H9 (cell line): Measurements from ENCODE around the gene DUSP6. TPM values are rescaled to one million over a fixed set of nuclear protein-coding genes. Genes with fewer than 3 reads are reported as not detected.

Experiments used
- DNase-seq: peaks from one replicate; pipeline ENCODE4 v3.0.0-alpha.2; 2017
- H2AFZ ChIP-seq: one replicate; pipeline ENCODE4 v1.6.1; 2013; ENCODE audit warnings: mild to moderate bottlenecking, low read length, control low read depth, moderate library complexity
- H2AK5ac ChIP-seq: 2 replicates; pipeline ENCODE4 v1.6.1; 2013; ENCODE audit warnings: low read length, control low read depth, mixed read lengths; ENCODE audit not compliant: insufficient read length
- H2BK120ac ChIP-seq: one replicate; pipeline ENCODE4 v1.6.1; 2013; ENCODE audit warnings: low read depth, mild to moderate bottlenecking, low read length, control low read depth, inconsistent platforms; ENCODE audit not compliant: poor library complexity, severe bottlenecking
- H2BK12ac ChIP-seq: 2 replicates; pipeline ENCODE4 v1.6.1; 2013; ENCODE audit warnings: low read length, control low read depth, mixed read lengths, low read depth; ENCODE audit not compliant: insufficient read length
- H2BK15ac ChIP-seq: 2 replicates; pipeline ENCODE4 v1.6.1; 2013; ENCODE audit warnings: low read depth, low read length, control low read depth
- H2BK20ac ChIP-seq: one replicate; pipeline ENCODE4 v1.6.1; 2013; ENCODE audit warnings: low read depth, mild to moderate bottlenecking, low read length, control low read depth, inconsistent platforms; ENCODE audit not compliant: poor library complexity, severe bottlenecking
- H2BK5ac ChIP-seq: 2 replicates; pipeline ENCODE4 v1.6.1; 2013; ENCODE audit warnings: low read length, control low read depth, mixed read lengths; ENCODE audit not compliant: insufficient read length
- H3K14ac ChIP-seq: 2 replicates; pipeline ENCODE4 v1.6.1; 2013; ENCODE audit warnings: low read length, control low read depth; ENCODE audit not compliant: insufficient read depth
- H3K18ac ChIP-seq: 2 replicates; pipeline ENCODE4 v1.6.1; 2013; ENCODE audit warnings: low read depth, mild to moderate bottlenecking, mixed read lengths, low read length, control low read depth; ENCODE audit not compliant: insufficient read length
- H3K23ac ChIP-seq: 2 replicates; pipeline ENCODE4 v1.6.1; 2013; ENCODE audit warnings: low read length, control low read depth, mixed read lengths, low read depth; ENCODE audit not compliant: insufficient read length
- H3K23me2 ChIP-seq: 2 replicates; pipeline ENCODE4 v1.6.1; 2013; ENCODE audit warnings: low read depth, mild to moderate bottlenecking, mixed read lengths, low read length, control low read depth; ENCODE audit not compliant: insufficient read length, poor library complexity, severe bottlenecking
- H3K27ac ChIP-seq: 2 replicates; pipeline ENCODE4 v1.5.1; 2013; ENCODE audit warnings: low read length, control low read depth, mixed read lengths, low read depth; ENCODE audit not compliant: insufficient read length
- H3K27me3 ChIP-seq: 2 replicates; pipeline ENCODE4 v1.6.1; 2013; ENCODE audit warnings: low read length, control low read depth, inconsistent platforms; ENCODE audit not compliant: insufficient read depth
- H3K4ac ChIP-seq: 2 replicates; pipeline ENCODE4 v1.6.1; 2013; ENCODE audit warnings: low read depth, mild to moderate bottlenecking, control low read depth, inconsistent platforms, low read length, moderate library complexity
- H3K4me1 ChIP-seq: 2 replicates; pipeline ENCODE4 v1.6.1; 2013; ENCODE audit warnings: low read length, control low read depth, inconsistent platforms; ENCODE audit not compliant: insufficient read depth
- H3K4me2 ChIP-seq: 2 replicates; pipeline ENCODE4 v1.6.1; 2013; ENCODE audit warnings: low read length, control low read depth, mixed read lengths; ENCODE audit not compliant: insufficient read length, insufficient read depth
- H3K56ac ChIP-seq: 2 replicates; pipeline ENCODE4 v1.6.1; 2013; ENCODE audit warnings: low read depth, mild to moderate bottlenecking, mixed read lengths, low read length, control low read depth; ENCODE audit not compliant: insufficient read length
- H3K79me1 ChIP-seq: 2 replicates; pipeline ENCODE4 v1.6.1; 2013; ENCODE audit warnings: low read depth, mild to moderate bottlenecking, moderate library complexity, low read length, control low read depth, inconsistent platforms; ENCODE audit not compliant: insufficient read depth, poor library complexity, severe bottlenecking
- H3K79me2 ChIP-seq: 2 replicates; pipeline ENCODE4 v1.6.1; 2013; ENCODE audit warnings: low read length, control low read depth, inconsistent platforms; ENCODE audit not compliant: insufficient read depth
- H3K9ac ChIP-seq: 2 replicates; pipeline ENCODE4 v1.6.1; 2013; ENCODE audit warnings: low read length, control low read depth, mixed read lengths; ENCODE audit not compliant: insufficient read length; ENCODE audit errors: extremely low read depth
- H3K9me3 ChIP-seq: one replicate; pipeline ENCODE4 v1.6.1; 2013; ENCODE audit warnings: low read depth, low read length, inconsistent platforms; ENCODE audit not compliant: control insufficient read depth
- H3T11ph ChIP-seq: one replicate; pipeline ENCODE4 v1.6.1; 2013; ENCODE audit warnings: mild to moderate bottlenecking, low read length, control low read depth, inconsistent platforms
- H4K20me1 ChIP-seq: one replicate; pipeline ENCODE4 v1.6.1; 2013; ENCODE audit not compliant: control insufficient read depth, insufficient read length, insufficient read depth
- H4K5ac ChIP-seq: 2 replicates; pipeline ENCODE4 v1.6.1; 2013; ENCODE audit warnings: low read depth, mild to moderate bottlenecking, mixed read lengths, low read length, control low read depth; ENCODE audit not compliant: insufficient read length
- H4K8ac ChIP-seq: replicated peaks from 2 replicates; pipeline ENCODE4 v1.6.1; 2013; ENCODE audit warnings: low read length, control low read depth, mixed read lengths, low read depth; ENCODE audit not compliant: insufficient read length
- H4K91ac ChIP-seq: 2 replicates; pipeline ENCODE4 v1.6.1; 2013; ENCODE audit warnings: low read depth, mild to moderate bottlenecking, moderate library complexity, mixed read lengths, low read length, control low read depth; ENCODE audit not compliant: insufficient read length
- H3K27ac Mint-ChIP-seq, 3 experiments: 2 replicates in 2 of 3; 3 replicates in 1 of 3; pipeline ENCODE4 v1.8.0; 2020 to 2021; ENCODE audit warnings: mixed read lengths in 3 of 3, mild to moderate bottlenecking in 1 of 3, moderate library complexity in 1 of 3
- H3K27me3 Mint-ChIP-seq: 2 replicates; pipeline ENCODE4 v1.8.0; 2021; ENCODE audit warnings: low read depth, mild to moderate bottlenecking, moderate library complexity, mixed read lengths
- H3K36me3 Mint-ChIP-seq, 3 experiments: 2 replicates in 2 of 3; 3 replicates in 1 of 3; pipeline ENCODE4 v1.8.0; 2020 to 2021; ENCODE audit warnings: low read depth in 3 of 3, mixed read lengths in 3 of 3; ENCODE audit not compliant: insufficient read depth in 1 of 3
- H3K4me1 Mint-ChIP-seq, 2 experiments: 2 replicates each; pipeline ENCODE4 v1.8.0; 2020; ENCODE audit warnings: mixed read lengths in 2 of 2
- H3K4me3 Mint-ChIP-seq, 2 experiments: 2 replicates in 1 of 2; 3 replicates in 1 of 2; pipeline ENCODE4 v1.8.0; 2020 to 2021; ENCODE audit warnings: mild to moderate bottlenecking in 2 of 2, mixed read lengths in 2 of 2, moderate library complexity in 1 of 2
- H3K9me3 Mint-ChIP-seq, 2 experiments: 2 replicates in 1 of 2; 3 replicates in 1 of 2; pipeline ENCODE4 v1.8.0; 2020; ENCODE audit warnings: mild to moderate bottlenecking in 2 of 2, mixed read lengths in 2 of 2, moderate library complexity in 1 of 2
- CTCF ChIP-seq: fragments of 200-600 bp; sonication (generic); conservative IDR thresholded peaks from 3 replicates; pipeline ENCODE4 v1.8.0; 2021; ENCODE audit warnings: antibody characterized with exemption, mild to moderate bottlenecking
- whole genome bisulfite sequencing: extraction: QIAGEN DNeasy Blood & Tissue Kit; methylation state at CpG from one replicate; pipeline ENCODE4 v1.1.7; 2013; ENCODE audit warnings: missing lambda C conversion rate, low lambda C conversion rate, mixed read lengths; ENCODE audit not compliant: insufficient read length; ENCODE audit errors: extremely low coverage; 5-methylcytosine and 5-hydroxymethylcytosine counted together
- total RNA-seq: library from RNA; stranded (reverse); gene quantifications from 2 replicates; pipeline ENCODE4 v1.2.1, GENCODE V29; 2021

Gene DUSP6
- total RNA-seq, 1 experiment from 2014 or later, result 35.3 TPM

DNA sequence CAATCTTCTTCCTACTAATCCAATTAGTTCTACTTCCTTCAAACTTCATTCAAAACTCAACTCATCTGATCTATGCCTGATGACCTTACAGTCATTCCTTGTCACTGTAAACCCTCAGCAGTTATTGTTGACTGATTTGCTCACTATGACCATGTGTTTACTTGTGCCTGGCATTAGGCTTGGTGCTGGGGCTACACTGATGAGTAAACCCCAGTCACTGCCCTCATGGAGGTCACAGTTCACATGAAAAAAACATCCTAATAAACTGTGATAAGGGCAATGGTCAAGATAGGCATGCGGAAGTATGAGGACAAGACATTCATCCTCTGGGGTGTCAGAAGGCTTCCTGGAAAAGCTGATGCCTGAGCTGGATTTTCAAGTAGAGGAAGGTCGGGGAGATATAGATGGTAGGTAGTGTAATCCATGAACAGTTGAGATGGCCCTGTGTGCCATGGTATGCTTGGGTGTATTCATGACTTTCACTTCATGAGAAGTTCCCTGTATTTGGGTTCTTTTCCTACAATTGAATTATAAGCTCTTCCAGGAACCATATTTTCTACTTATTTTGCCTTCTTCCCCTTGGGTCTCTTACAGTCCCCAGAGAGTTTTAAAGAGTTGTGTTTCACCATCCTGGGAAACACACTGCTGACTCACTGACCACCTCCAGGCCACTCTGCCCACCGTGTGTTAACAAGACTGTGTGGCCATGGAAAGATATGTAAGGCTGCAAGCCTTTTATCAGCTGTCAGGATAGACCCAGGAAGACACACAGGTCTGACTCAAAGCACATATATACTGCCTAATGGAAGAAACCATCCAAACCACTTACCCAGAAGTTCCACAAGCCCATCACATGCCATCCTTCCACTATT, 38.7 kb upstream of the DUSP6 start:
- no peak overlapping the region; a peak in 1 of 7 replicates for H3K27ac Mint-ChIP-seq

More for the DNA sequence above, 38.7 kb upstream of the DUSP6 start:
- Histone ChIP-seq H3K9ac (no peak overlapping the region), H4K20me1 (no peaks in the 10 kb centered on the region), H3K4me2 (no peak overlapping the region), H3K23me2 (no peaks in the 10 kb centered on the region), H3K9me3 (no peaks in the 10 kb centered on the region), H3K4ac (no peak overlapping the region), H4K8ac (no peak overlapping the region), H3K56ac (no peak overlapping the region), H2BK15ac (no peak overlapping the region), H4K91ac (no peak overlapping the region), H3K27me3 (no peaks in the 10 kb centered on the region), H3K79me2 (no peaks in the 10 kb centered on the region), H4K5ac (no peak overlapping the region), H2AFZ (no peak overlapping the region), H3T11ph (no peak overlapping the region), H3K23ac (no peak overlapping the region), H2BK120ac (no peak overlapping the region), H2BK20ac (no peak overlapping the region), H3K4me1 (peaks cover 4% of the 10 kb centered on the region; the same call in 1 of the 2 replicates), H3K27ac (no peak overlapping the region), H2BK5ac (no peak overlapping the region), H3K14ac (no peak overlapping the region), H3K18ac (no peak overlapping the region), H2AK5ac (no peak overlapping the region), H2BK12ac (no peak overlapping the region), H3K79me1 (no peaks in the 10 kb centered on the region)
- DNase-seq, result no peak
- Mint-ChIP-seq H3K9me3 (no peaks in the 10 kb centered on the region), H3K36me3 (no peaks in the 10 kb centered on the region), H3K4me1 (peaks cover 12 to 14% of the 10 kb centered on the region in 2 experiments), H3K4me3 (no peak overlapping the region), H3K27me3 (no peaks in the 10 kb centered on the region; the same call in 1 of the 2 replicates)
- TF ChIP-seq CTCF, result no peak
- no CpG with 5 or more reads among the region's 3 CpGs for WGBS
